IPS-20b (cell line): ENCODE data around the gene ATOX1.

Experiments used
- H3K27ac ChIP-seq: one replicate; pipeline ENCODE4 v1.5.1; 2013; ENCODE audit warnings: low read length
- H3K27me3 ChIP-seq: 2 replicates; pipeline ENCODE4 v1.6.1; 2013; ENCODE audit warnings: mild to moderate bottlenecking, low read length, inconsistent platforms; ENCODE audit not compliant: insufficient read depth
- H3K36me3 ChIP-seq: 2 replicates; pipeline ENCODE4 v1.6.1; 2013; ENCODE audit warnings: low read depth, mild to moderate bottlenecking, inconsistent platforms, low read length, moderate library complexity; ENCODE audit not compliant: insufficient read depth
- H3K4me1 ChIP-seq: 2 replicates; pipeline ENCODE4 v1.6.1; 2013; ENCODE audit warnings: mild to moderate bottlenecking, control low read depth, inconsistent platforms, low read length, moderate library complexity; ENCODE audit not compliant: insufficient read depth
- H3K4me3 ChIP-seq: 2 replicates; pipeline ENCODE4 v1.5.1; 2013; ENCODE audit warnings: mild to moderate bottlenecking, low read length, inconsistent platforms
- H3K9ac ChIP-seq: 2 replicates; pipeline ENCODE4 v1.6.1; 2013; ENCODE audit warnings: low read depth, mild to moderate bottlenecking, inconsistent platforms, low read length, moderate library complexity
- H3K9me3 ChIP-seq: 2 replicates; pipeline ENCODE4 v1.6.1; 2013; ENCODE audit warnings: mild to moderate bottlenecking, low read depth, low read length, inconsistent platforms; ENCODE audit not compliant: insufficient read depth

Gene ATOX1

GRCh38 chr5:151781201-151781600, 22.8 kb upstream of the ATOX1 start:
- Histone ChIP-seq H3K4me3 (no peak overlapping the region), H3K27me3 (no peaks in the 10 kb centered on the region), H3K27ac (no peak overlapping the region), H3K9me3 (no peaks in the 10 kb centered on the region), H3K36me3 (peaks cover 31% of the 10 kb centered on the region), H3K4me1 (peaks cover 21% of the 10 kb centered on the region), H3K9ac (no peak overlapping the region)

- Histone ChIP-seq H3K9me3 (no peaks in the 10 kb centered on the region), H3K27ac (no peak overlapping the region), H3K4me3 (no peak overlapping the region), H3K36me3 (peaks cover 34% of the 10 kb centered on the region), H3K9ac (no peak overlapping the region), H3K27me3 (no peaks in the 10 kb centered on the region), H3K4me1 (peaks cover 30% of the 10 kb centered on the region)
Measured at GRCh38 chr5:151780348-151780747, 21.9 kb upstream of the ATOX1 start.

GRCh38 chr5:151779531-151780125, 21.2 kb upstream of the ATOX1 start:
- no peaks in the 10 kb centered on the region for H3K27me3 ChIP-seq
- 0 out of 2 replicates have a peak overlapping the region, but pooled peaks have one; percentile 10 for H3K4me3 ChIP-seq
- no peak overlapping the region for H3K27ac ChIP-seq
- no peak overlapping the region for H3K9ac ChIP-seq
- H3K9me3 ChIP-seq: no peaks in the 10 kb centered on the region
- peaks cover 35% of the 10 kb centered on the region for H3K4me1 ChIP-seq
- peaks cover 34% of the 10 kb centered on the region for H3K36me3 ChIP-seq

- no peak overlapping the region for H3K27ac ChIP-seq
- H3K9ac ChIP-seq: no peak overlapping the region
- no peaks in the 10 kb centered on the region for H3K27me3 ChIP-seq
- H3K9me3 ChIP-seq: no peaks in the 10 kb centered on the region
- peaks cover 43% of the 10 kb centered on the region for H3K36me3 ChIP-seq
- H3K4me3 ChIP-seq: peak overlapping the region; percentile 82; the same call in 1 of the 2 replicates
- peaks cover 31% of the 10 kb centered on the region for H3K4me1 ChIP-seq
Measured at GRCh38 chr5:151775025-151775606, 16.7 kb upstream of the ATOX1 start.

- no peak overlapping the region for H3K27ac ChIP-seq
- H3K4me3 ChIP-seq: peak overlapping the region; percentile 82
- H3K9me3 ChIP-seq: no peaks in the 10 kb centered on the region
- H3K27me3 ChIP-seq: no peaks in the 10 kb centered on the region
- peaks cover 37% of the 10 kb centered on the region for H3K36me3 ChIP-seq
- H3K4me1 ChIP-seq: peaks cover 25% of the 10 kb centered on the region
- H3K9ac ChIP-seq: peak overlapping the region; percentile 95
Measured at GRCh38 chr5:151773951-151774350, 15.5 kb upstream of the ATOX1 start.

- peak overlapping the region; percentile 82 for H3K4me3 ChIP-seq
- peaks cover 25% of the 10 kb centered on the region for H3K4me1 ChIP-seq
- peak overlapping the region; percentile 95 for H3K9ac ChIP-seq
- H3K36me3 ChIP-seq: peaks cover 30% of the 10 kb centered on the region
- no peaks in the 10 kb centered on the region for H3K27me3 ChIP-seq
- no peaks in the 10 kb centered on the region for H3K9me3 ChIP-seq
- no peak overlapping the region for H3K27ac ChIP-seq
Measured at GRCh38 chr5:151772846-151773561, 14.6 kb upstream of the ATOX1 start.

- H3K36me3 ChIP-seq: peaks cover 22% of the 10 kb centered on the region; the same call in 1 of the 2 replicates
- H3K27me3 ChIP-seq: no peaks in the 10 kb centered on the region
- H3K4me3 ChIP-seq: peak overlapping the region; percentile 82
- H3K4me1 ChIP-seq: peaks cover 25% of the 10 kb centered on the region
- peak overlapping the region; percentile 82 for H3K27ac ChIP-seq
- no peaks in the 10 kb centered on the region for H3K9me3 ChIP-seq
- peak overlapping the region; percentile 95 for H3K9ac ChIP-seq
Measured at GRCh38 chr5:151772029-151772845, 13.8 kb upstream of the ATOX1 start.

GRCh38 chr5:151771259-151772028, 13.0 kb upstream of the ATOX1 start, which contains the start of gene G3BP1:
Gene G3BP1, plus strand, starts transcription at chr5:151771954. Its CDS starts 14,667 bp downstream, at chr5:151786621.
- no peaks in the 10 kb centered on the region for H3K27me3 ChIP-seq
- H3K27ac ChIP-seq: peak within 1 kb of the TSS; percentile 98
- H3K9ac ChIP-seq: peak within 1 kb of the TSS; percentile 98
- H3K36me3 ChIP-seq: peaks cover 16% of the 10 kb centered on the region; the same call in 1 of the 2 replicates
- H3K4me3 ChIP-seq: peak within 1 kb of the TSS; percentile 86
- peaks cover 25% of the 10 kb centered on the region for H3K4me1 ChIP-seq
- H3K9me3 ChIP-seq: no peaks in the 10 kb centered on the region

- H3K9me3 ChIP-seq: no peaks in the 10 kb centered on the region
- no peaks in the 10 kb centered on the region for H3K27me3 ChIP-seq
- H3K36me3 ChIP-seq: peaks cover 9% of the 10 kb centered on the region; the same call in 1 of the 2 replicates
- H3K9ac ChIP-seq: peak overlapping the region; percentile 98
- H3K27ac ChIP-seq: peak overlapping the region; percentile 98
- peaks cover 18% of the 10 kb centered on the region; the same call in 1 of the 2 replicates for H3K4me1 ChIP-seq
- H3K4me3 ChIP-seq: peak overlapping the region; percentile 86
Measured at GRCh38 chr5:151770383-151771258, 12.2 kb upstream of the ATOX1 start.

GRCh38 chr5:151766975-151767374, 8.5 kb upstream of the ATOX1 start:
- Histone ChIP-seq H3K9me3 (no peaks in the 10 kb centered on the region), H3K36me3 (no peaks in the 10 kb centered on the region), H3K4me3 (no peak overlapping the region), H3K9ac (no peak overlapping the region), H3K27me3 (no peaks in the 10 kb centered on the region), H3K4me1 (peaks cover 4% of the 10 kb centered on the region; the same call in 1 of the 2 replicates), H3K27ac (no peak overlapping the region)
